Eye (tissue), 1 donor: Measurements from ENCODE around the gene FMN1.

Experiments
- DNase-seq: peaks from one replicate; pipeline ENCODE4 v3.0.0-alpha.2; 2015

FMN1 gene

DNA sequence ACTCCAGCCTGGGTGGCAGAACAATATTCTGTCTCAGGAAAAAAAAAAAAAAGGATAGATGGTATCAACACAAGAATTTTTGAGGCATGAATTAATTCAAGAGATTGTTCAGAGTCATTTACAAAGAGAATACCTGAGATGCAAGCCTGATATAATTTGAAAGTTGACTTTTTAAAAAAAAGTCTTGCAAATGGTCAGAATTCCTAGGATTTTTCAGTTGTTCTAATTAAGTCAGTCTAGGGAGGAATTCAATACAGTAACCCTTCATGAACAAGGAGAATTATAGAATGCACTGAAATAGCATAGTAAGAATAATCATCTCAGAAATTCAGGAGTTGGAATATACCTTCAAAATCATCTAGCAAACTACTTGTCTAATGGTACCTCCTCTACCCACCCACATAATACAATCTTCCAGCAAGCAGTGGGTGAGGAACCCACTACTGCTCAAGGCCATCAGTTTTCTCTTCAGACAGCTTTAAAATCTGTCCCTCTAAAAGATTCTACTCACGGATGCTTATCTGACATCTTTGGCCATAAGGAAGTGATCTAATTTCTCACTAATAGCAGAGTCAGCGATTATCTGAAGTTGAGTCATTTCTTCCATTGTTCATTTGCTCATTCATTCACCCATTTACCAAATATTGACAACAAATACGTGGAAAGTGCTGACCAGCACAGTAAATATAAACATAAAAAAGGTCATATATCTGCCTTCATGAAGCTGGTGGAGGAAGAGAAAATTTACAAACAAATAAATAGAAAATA lies 317.1 kb downstream of the FMN1 start:
- no peak for DNase-seq

DNA sequence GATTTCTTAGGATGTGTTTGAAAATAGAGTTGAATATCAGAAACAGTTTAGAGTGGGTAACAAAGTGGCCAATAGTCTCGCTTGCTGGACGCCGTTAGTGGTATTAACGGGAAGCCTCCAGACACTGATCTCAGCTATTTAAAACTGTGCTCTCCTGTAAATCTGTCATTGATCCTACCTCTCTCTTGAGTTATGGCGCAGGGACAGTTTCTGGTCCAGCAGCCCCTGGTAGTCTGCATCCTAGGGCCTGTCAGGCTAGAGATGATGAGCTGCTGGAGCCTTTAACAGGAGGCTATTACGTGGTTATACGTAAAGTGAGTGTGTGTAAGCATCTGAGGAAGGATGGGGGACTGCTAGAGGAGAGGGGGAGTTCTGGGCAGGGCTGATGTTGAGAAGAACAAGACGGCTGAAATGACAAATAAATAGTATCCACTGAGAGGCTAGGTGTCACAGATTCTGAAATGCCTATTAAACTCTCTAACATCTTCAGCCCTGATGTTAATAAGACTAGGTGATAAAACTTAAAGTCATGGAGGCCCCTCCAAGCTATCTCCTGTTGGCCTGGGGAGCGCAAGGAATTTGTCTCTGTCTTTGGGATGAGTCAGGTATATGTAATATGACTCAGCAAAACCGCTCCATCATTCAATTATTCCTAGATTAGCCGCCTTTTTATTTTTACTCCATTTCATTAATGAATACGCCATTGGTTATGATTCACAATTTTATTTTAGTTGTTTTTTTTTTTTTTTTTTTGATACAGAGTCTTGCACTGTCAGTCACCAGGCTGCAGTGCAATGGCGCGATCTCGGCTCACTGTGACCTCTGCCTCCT lies 321.0 kb downstream of the FMN1 start:
- no peak for DNase-seq

DNA sequence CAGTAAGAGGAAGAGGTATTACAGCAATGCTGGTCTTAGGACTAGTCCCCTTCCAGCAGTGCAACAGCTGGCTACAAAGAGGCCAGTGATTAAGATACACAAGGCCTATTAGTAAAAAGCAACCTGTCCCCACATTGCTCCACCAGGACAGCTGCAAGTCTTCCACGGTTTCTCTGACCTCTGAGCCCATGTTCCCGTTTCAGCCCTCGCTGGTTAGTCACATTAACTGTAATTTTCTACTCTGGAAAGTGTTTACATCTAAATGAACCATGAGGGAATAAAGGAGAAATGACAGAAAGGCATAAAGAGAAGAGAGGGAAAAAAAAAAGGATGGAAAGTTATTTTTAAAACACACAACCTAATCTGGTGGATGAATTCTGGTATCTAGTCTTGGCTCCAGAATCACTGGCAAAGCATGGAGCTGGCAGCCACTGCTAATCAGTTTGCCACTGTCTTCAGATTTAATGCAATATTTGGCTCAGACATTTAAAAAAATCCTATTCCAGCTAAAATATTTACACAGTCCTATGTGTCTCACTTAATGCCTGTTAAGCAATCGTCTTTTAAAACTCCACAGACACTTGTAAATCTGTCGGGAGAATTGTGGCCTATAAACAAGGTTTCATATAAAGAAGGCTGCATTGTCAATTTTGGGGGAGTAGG lies 321.8 kb downstream of the FMN1 start:
- no peak for DNase-seq

DNA sequence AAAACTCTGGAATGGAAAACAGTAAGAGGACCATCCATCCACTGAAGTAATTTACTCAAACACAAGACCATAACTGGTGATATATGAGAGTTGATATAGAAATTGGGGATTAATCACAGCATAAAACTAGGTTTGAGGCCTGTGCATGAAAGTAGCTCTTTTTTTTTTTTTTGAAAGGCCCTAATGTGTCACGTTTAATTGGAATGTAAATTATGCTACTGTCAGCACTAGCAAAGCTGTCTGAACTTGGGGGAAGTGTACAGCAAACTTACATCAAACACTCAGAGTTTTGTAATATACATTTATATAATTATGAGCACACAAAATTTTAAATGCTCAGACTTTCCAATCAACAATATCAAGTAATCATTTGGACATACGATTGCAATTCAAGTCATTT lies 322.6 kb downstream of the FMN1 start:
- no peak for DNase-seq

DNA sequence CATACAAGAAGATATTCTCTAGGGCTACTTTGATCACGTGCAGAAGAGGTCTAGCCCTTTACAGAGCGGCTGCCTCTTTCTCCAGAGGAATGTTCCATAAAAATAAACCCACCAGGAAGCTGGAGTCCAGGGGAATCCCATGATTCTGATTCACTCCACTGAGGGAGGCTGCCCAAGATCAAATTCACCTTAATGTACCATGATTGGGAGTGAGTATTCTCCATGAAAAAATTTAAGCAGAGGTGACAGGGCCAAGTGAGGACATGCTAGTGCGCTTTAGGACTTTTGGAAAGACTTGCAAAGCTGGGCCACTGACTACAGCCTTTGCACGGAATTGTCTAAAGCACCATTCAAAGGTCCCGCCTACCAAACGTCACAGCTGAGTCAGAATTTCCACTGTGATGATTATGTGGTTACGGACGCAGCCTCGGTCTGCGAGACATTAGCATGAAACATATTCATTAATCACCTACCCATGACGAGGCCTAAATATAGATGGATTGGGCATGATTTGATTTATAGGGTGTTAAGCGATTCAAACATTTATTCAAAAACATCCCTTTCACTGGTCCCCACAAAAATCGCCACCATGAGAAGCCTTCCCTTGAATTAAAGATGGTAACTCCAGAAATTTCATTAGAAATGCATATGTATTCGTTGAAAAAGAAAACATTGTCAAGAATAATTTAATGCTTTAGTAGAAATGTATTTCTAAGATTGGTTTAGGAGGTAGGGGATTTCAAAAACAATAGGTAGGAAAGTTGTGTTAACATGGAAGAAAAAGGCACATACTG lies 324.1 kb downstream of the FMN1 start:
- DNase-seq: no peak

DNA sequence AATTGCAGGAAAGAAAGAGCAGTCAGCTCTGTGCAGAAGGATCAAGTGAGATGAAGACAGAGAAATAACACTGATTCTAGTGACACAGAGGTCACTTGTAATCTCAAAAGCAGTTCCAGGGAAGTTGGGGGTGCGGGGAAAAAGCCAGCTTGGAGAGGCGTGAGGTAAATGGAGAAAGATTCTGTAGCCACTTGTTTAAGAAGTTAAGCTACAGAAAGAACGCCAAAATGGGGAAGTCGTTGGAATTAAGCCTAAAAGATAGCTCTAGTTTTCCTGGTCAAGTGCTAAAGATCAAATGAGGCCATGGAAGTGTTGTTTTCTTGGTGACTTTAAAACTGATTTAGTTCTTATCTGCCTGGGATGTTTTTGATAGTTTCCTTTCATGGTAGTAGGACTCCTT lies 324.7 kb downstream of the FMN1 start:
- DNase-seq: no peak

DNA sequence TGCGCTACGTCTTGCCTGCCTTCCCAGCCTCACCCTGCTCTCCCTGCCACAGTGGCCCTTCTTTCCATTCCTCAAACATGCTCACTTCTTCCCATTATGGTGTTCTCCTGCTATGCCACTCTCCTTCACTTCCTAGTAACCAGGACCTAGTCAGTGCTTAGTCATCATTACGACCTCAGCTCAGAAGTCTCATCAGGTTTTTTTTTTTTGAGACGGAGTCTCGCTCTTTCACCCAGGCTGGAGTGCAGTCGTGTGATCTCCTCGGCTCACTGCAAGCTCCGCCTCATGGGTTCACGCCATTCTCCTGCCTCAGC lies 327.2 kb downstream of the FMN1 start:
- DNase-seq: no peak

DNA sequence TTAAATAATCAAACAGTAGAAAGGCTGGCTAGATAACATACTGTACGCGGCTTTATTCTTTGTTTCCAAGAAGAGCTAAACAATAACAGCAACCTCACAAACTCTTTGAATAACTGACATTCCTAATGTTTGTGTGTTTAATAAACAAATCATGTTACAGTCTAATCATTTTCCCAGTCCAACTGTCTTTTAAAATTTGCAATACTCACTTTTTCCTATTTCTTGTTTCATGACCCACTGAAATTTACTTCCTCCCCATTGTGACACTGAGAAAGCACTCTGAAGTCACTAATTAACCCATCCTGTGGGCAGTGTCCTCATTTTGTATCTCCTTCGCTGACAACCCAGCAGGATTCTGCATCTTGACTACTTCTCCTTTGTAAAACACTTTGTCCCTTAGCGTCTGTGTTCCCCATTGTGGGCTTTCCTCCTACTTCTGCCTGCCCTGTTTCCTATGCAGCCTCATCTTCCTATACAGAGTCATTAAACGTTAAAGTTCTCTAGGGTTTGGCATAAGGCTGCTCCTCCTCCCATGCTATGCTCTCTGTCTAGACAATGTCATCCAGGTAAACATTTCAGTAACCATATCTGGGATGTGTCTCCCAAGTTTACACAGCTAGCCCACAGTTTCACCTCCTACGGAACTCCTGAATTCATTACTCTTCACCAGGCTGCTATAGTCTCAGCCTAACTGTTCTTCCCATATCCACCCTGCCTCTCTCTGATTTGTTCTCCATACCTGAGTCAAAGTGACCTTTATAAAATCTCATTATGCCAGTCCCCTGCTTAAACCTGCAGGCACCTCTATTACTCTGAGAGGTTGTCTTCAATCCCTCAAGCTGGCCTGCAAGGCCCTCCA lies 327.8 kb downstream of the FMN1 start:
- peak; percentile 45 for DNase-seq

DNA sequence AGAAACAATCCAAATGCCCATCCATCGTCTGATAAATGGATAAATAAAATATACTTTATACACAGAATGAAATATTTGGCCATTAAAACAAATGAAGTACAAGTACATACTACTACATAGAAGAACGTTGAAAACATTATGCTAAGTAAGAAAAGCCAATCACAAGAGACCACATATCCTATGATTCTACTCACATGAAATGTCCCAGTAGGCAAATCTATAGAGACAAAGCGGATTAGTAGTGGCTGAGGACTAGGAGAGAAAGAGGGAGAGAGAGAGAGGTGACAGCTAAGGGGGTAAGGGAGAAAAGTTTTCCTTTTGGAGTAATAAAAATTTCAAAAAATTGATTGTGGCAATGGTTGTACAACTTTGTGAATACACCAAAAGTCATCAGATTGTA lies 329.7 kb downstream of the FMN1 start:
- DNase-seq: no peak

DNA sequence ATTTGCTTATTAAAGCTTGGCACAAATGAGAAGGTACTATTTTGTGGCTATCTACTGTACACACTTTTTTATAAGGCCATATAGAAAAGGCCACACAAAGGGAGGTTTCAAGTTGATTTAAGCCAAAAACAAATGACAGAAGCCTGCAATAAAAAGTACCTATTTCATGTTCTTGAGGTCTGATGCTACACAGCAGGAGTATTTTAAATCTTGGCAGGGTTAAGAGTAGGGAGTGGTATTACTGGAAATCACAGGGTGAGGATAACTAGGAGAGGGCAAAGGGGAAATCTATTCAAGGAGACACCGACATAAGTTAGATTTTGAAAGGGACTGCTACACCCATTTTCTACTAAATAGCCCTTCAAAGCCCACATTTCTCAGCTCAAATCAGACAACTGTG lies 330.5 kb downstream of the FMN1 start:
- no peak for DNase-seq

DNA sequence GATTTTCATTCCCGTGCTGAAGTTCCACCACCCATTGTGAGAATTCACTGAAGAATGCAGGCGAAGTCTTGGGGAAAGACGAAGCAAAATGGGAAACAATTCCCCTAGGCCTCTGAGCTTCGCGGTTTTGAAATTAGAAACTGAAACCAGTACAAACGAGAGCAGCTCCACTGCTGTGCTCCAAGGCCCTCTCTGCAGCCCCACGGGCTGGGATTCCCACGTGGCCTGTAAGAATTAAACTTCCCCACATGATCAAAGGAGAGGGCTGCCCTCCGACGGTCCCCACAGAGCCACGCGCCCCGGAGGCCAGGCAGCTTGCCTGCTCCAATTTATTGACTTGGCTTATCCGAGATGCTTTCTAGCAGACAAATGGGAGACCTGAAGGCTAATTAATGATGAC lies 332.8 kb downstream of the FMN1 start:
- DNase-seq: peak; percentile 95

DNA sequence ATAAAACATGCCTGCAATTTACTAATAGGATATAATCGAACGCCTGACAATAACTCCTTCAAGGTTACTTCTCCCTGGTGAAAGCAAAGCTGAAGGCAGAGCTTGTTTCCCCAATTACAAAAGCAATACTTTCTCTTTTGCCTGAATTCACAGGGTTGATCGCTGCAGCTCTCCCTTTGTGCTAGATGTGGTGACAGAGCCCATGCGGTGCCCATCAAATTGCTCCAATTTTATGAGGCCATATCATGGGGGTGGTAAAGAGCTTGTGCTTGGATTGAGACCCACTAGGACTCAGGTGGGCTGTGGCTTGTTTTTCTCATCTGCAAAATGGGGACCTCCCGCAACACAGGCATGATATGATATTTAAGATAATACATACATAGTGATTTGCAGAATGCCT lies 333.3 kb downstream of the FMN1 start:
- peak; percentile 74 for DNase-seq

DNA sequence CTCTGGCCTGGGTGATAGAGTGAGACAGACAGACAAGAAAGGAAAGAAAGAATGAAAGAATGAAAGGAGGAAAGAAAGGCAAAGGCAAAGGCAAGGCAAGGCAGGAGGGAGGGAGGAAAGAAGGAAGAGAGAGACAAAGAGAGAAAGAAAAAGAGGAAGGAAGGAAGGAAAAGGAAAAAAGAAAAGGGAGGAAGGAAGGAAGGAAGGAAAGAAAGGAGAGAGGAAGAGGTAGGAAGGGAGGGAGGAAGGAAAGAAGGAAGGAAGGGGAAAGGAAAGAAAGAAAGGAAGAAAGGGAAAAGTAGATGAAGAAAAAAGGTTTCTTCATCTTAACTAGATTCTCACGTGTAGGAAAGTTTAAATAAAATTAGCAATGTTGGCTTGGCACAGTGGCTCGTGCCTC lies 334.5 kb downstream of the FMN1 start:
- DNase-seq: no peak

DNA sequence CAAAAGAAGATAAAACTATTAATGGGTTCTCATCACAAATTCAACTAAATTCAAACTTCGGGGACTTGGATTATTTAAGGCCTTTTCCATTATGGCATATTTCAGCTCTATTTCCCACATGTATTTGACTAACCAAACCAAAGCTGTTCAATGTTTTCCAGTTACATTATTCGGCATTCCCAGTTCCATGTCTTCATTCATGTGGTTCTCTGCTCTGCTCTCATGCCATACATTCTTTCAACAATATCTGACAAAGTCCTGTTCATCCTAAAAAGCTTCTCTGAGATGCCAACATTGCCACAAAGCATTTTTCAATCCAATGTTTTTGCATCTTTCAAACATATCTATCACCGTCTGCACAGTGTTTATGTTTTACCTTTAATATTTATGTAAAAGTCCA lies 335.3 kb downstream of the FMN1 start:
- DNase-seq: no peak

DNA sequence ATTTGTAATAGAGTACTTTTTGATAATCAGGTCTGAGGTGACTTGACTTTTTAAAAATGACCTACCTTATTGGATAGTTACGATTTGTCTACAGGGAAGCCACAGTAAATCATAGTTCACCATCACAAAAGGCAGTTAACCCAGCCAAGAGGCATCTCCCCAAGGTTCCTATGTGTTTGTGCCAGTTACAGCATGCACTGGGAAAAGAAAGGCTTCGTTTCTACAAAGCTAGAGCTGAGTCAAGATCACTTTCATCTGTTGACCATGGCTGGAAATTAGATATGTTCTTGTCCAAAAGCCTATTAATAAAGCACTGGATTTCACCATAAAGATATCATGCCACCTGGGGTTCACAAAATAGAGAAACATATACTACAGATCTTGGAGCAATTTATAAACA lies 336.8 kb downstream of the FMN1 start:
- DNase-seq: no peak

DNA sequence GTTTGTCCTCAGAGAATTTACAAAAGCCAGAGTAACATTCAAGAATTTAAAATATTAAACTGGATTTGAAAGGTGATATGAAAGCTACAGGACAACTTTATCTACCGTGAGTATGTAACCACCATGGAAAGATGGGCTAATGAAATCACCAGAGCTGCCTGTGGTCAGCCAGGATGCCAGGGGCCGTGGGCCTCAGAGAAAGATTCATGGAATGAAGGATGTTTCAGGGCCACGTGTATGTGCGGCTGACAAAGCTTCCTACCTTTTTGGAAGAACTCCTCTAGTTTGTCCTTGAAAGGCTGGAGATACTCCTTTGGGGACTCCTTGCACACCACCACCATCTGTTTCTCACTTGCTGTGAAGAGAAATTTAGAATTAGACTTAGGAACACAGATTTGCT lies 337.8 kb downstream of the FMN1 start:
- no peak for DNase-seq

DNA sequence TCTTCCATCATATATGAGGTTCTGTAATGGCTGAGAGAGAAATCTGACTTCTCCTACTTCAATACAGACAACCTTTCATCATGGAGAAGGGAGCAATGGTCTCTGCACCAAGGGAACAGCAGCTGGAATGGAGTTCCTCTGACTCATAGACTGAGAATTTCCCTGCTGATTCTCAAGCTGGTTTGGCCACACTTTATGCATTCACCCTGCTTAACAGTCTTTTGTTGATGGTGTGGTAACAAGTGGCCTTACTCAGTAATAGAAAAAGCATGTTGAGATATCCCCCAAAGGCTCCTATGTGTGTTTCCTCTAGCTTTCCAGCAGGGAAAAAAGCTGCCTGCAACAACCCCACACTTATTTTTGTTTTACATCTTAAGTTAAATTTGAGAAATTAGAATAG lies 338.6 kb downstream of the FMN1 start:
- DNase-seq: peak; percentile 18

DNA sequence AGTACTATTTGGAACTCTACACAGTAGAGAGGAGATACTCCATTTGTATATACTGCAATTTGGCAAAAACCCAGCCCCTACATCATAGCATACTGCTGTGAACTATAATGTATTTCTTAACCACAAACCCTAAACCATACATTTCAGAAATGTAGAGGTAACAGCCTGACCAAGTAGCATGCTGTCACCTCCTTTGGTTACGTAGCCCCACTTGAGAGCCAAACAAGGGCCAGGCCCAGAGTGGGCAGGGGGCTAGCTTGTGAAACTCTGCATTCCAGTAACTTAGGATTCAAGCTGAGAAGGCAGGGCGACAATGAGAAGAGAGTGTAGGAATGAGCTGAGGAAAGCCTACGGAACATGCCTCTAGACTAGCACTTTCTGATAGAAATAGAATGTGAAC lies 340.9 kb downstream of the FMN1 start:
- DNase-seq: no peak

DNA sequence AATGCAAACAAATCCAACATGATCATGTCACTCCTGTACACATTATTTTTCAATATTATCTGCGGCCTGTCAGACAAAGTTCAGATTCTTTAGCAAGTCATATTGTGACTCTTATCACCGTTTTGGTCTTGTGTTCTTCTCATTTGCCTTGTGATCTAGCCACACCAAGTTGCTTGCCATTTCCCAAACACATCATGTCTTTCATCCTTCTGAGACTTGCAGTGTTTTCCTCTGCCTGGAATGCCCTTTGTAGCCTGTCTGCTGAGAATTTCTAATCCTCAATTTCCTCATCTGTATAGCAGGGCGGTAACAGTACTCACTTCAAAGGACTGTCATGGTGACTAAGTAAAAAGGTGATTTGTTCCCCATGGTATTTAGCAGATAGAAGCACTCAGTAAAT lies 341.7 kb downstream of the FMN1 start:
- no peak for DNase-seq

DNA sequence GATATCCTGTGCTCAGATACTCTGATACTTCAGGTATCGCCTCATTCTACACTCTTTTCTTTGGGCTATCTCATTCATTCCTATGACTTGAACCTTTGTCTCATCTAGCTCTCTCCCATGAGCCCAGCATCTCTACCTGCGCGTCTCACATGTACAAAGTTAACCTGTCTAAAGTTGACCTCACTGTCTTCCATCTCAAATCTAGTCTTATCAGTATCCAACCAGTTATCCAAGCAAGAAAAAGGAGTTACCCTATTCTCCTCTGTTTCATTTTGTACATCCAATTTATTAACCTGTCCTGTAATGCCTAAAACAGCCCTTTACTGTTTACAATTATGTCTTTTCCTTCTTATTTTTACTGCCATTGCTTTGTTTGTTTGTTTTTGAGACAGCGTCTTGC lies 342.5 kb downstream of the FMN1 start:
- no peak for DNase-seq

DNA sequence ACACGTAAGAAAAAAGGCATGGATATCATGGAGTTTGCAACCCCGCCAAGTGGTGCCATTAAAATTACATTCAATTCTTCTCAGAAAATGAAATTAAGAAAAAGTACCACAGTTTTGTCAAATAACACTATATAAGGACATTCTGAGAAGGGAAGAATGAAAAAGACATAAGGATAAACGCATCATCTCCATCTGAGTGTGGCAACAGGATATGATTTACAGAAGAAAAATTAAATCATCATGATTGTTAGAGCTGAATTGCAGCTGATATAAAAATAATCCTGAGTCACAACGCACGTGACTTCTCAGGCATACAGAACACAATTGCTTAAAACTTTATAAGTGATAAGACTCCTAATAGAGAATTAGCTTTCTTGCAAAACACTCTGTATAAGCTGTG lies 342.9 kb downstream of the FMN1 start:
- DNase-seq: no peak
